IPS DF 4.7 (cell line): Measurements from ENCODE around the gene RABL3.
"Not testable (repeated sequence)": the region's sequence is repeated elsewhere in the genome, so short reads cannot be mapped to it uniquely, and the experiment has no call there.

Experiments used
- DNase-seq: peaks from one replicate; pipeline ENCODE4 v3.0.0-alpha.2; 2013; ENCODE audit warnings: low spot score; ENCODE audit errors: extremely low read depth

Gene RABL3, protein sequence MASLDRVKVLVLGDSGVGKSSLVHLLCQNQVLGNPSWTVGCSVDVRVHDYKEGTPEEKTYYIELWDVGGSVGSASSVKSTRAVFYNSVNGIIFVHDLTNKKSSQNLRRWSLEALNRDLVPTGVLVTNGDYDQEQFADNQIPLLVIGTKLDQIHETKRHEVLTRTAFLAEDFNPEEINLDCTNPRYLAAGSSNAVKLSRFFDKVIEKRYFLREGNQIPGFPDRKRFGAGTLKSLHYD

GRCh38 chr3:120742198-120742848 is at the start of gene RABL3, which contains the start of gene GTF2E1:
Gene RABL3, minus strand, starts transcription at chr3:120742516. Its CDS starts 9 bp downstream, at chr3:120742507.
Gene GTF2E1, plus strand, starts transcription at chr3:120742744. Its CDS starts 7,809 bp downstream, at chr3:120750553.
- DNase-seq: peak; percentile 99

DNA sequence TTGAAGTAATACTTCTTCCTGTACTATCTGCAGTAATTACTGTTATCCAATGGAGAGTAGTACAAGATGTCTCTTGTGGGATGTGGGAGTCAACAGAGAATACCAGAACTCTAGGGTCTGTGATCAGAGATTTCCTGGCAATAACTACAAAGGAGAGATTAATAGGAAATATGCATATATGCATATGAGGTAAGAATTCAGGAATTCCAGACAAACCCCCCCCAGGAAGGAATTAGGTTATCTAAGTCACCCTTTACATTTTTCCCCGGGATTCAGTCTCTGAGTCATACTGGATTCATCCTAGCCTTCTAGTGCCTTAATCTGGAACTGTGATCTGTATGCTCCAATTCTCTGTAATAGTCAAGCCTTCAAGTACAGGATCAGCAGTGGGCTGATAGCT is 49.6 kb upstream of the RABL3 start:
- DNase-seq: no peak

DNA sequence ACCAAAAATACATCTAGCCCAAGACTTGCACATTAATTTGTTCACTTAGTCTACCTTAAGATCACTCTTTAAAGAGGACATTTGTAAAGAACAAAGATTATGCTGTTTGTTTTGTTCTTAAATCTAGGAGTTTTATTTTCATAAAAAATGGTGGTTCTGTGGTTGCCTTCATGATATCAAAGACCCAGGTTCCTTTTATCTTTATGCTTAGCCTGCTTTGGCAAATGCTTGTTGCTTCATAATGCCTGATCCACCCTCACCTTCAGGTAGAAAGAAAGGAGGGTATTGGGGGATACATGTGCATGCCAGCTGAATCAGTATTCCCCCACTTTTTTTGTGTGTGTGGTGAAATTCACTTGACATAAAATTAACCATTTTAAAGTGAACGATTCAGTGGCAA is 48.7 kb upstream of the RABL3 start:
- no peak for DNase-seq

DNA sequence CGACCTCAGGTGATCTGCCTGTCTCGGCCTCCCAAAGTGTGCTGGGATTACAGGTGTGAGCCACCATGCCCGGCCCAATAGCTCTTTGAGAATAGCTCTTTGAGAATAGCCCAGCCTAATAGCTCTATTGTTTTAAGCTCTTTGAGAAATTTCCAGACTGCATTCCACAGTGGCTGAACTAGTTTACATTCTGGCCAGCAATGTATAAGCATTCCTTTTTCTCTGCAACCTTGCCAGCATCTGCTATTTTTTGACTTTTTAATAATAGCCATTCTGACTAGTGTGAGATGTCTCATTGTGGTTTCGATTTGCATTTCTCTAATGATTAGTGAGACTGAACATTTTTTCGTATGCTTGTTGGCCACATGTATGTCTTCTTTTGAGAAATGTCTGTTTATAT is 43.5 kb upstream of the RABL3 start:
- not testable (repeated sequence) for DNase-seq

DNA sequence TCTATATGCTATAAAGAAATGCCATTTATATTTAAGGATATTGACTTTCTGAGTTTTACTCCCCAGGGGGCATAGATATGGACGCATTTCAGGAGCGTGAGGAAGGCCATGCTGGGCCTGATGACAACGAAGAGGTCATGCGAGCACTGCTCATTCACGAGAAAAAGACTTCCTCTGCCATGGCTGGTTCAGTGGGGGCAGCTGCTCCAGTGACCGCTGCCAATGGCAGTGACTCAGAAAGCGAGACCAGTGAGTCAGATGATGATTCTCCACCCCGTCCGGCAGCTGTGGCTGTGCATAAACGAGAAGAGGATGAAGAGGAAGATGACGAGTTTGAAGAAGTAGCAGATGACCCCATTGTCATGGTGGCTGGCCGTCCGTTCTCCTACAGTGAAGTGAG is 38.7 kb upstream of the RABL3 start:
- DNase-seq: no peak

DNA sequence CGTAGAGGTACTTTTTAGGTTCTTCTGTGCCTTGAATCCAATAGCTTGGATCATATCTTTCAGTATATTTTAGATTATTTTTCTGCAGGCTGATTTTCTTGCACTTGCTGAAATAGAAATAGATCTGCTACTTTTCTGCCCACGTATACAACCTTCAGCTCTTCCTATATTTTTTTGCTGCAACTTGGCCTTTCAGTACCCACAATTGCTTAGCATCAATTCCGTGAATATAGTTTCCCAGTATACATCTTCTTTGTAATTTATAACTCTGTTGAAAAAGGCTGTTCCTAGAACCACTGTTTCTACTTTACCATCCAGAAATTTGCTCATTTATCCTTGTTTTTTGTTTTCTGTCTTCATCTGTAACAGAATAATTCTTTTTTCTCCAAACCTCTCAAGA is 36.5 kb upstream of the RABL3 start:
- no peak for DNase-seq

DNA sequence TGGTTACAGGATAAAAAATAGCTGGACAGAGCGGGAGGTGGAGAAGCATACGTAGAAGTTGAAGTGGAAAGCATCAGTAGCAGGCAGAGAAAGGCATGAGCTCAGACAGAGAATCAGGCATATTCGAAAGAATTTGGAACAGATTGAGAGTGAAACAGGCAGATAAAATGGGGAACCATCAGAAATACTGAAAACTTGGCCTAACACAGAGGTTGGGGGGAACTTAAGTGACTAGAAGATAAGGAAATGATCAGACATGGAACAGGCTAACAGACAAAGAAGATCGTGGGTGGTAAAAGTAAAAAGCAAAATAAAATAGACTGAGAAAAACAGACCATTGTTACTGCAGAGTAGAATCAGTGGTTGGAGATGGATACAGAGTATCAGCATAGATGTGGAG is 33.1 kb upstream of the RABL3 start:
- DNase-seq: no peak

DNA sequence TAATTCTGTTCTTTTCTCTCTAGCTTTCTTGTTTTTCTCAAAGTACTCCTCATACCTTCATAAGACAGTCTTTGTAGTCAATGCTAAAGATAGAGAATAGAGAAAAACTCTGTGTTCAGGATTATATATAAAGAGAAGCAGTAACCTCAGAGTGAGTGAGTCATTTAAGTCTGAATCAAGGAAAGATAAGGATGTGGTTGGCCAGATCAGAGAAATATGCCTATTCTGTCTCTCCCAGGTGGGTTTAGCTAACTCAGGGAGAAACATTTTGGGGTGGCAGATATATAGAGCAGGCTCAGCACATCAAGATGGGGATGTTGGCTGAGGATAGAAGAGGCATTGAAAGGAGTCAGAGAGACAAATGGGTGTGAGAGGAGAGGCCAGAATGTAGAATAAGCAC is 31.6 kb upstream of the RABL3 start:
- no peak for DNase-seq

GRCh38 chr3:120772081-120772480 is 29.8 kb upstream of the RABL3 start:
- DNase-seq: no peak

GRCh38 chr3:120770891-120771290 is 28.6 kb upstream of the RABL3 start:
- no peak for DNase-seq

- no peak for DNase-seq
Observed at GRCh38 chr3:120769436-120769835, 27.1 kb upstream of the RABL3 start.

GRCh38 chr3:120767106-120767505 is 24.8 kb upstream of the RABL3 start:
- DNase-seq: no peak

GRCh38 chr3:120766576-120766975 is 24.3 kb upstream of the RABL3 start:
- no peak for DNase-seq

GRCh38 chr3:120765830-120766493 is 23.6 kb upstream of the RABL3 start:
- DNase-seq: no peak

- DNase-seq: no peak
Observed at GRCh38 chr3:120764206-120764605, 21.9 kb upstream of the RABL3 start.

DNA sequence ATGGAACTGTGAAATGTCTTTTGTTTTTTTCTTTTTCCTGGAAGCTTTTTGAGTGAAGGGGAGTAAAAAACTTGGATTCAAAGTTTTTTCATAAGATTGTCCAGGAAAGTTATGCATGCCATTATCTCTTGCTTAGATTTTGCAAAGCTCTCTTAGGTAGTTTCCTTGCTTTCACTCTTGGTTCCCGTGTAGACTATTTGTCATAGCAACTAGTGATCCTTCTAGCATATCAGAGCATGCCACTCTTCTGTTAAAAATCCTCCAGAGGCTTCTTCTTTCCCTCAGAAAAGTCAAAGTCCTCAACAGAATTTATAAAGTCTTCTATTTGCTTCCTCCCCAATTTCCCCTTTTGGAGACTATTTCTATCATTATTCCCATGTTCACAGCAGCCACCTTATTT is 21.3 kb upstream of the RABL3 start:
- DNase-seq: no peak

GRCh38 chr3:120762615-120763014 is 20.3 kb upstream of the RABL3 start:
- no peak for DNase-seq

DNA sequence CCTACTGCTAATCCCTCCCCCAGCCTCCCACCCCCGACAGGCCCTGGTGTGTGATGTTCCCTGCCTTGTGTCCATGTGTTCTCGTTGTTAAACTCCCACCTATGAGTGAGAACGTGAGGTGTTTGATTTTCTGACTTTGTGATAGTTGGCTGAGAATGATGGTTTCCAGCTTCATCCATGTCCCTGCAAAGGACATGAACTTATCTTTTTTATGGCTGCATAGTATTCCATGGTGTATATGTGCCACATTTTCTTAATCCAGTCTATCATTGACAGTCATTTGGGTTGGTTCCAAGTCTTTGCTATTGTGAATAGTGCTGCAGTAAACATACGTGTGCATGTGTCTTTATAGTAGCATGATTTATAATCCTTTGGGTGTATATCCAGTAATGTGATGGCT is 16.2 kb upstream of the RABL3 start:
- DNase-seq: not testable (repeated sequence)

- DNase-seq: no peak
Observed at GRCh38 chr3:120756061-120756460, 13.7 kb upstream of the RABL3 start.

- no peak for DNase-seq
Observed at GRCh38 chr3:120753810-120754209, 11.5 kb upstream of the RABL3 start.

GRCh38 chr3:120752865-120753264 is 10.5 kb upstream of the RABL3 start:
- no peak for DNase-seq

DNA sequence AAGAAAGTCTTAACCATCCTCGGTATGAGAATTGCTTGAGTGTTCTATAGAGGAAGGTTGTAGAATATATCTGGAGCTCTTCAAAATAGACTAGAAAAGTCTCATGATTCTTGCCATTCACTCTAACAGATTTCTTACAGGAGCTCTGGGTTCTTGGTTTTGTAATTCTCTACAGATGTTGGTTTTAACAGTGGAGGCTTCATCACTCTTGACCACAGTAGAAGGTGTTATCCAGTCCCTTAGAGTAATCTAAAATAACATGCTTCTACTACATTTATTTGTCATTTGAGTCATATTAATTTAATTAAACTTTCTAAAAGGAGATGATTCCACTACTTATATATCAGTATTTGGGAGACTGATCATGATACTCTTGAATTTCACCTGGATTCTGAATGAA is 9.9 kb upstream of the RABL3 start:
- no peak for DNase-seq

DNA sequence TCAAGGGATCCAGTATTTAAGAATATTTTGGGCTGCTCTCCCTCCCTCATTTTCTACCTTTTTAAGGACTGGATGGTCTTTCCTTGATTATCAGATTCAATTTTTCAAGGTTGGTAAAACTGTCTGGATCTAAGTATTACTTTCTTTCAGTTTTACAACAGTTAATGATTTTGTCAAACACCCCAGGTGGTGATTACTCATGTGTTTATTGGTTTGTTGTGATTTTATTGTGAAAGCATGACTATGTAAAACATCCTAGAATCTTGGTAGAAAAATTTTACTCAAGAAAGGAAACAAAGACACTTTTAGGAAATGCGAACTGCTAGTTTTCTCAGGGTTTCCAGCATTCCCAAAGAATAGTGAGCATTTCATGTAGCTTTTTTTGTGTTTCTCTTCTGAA is 7.5 kb upstream of the RABL3 start:
- no peak for DNase-seq
